Uterus (tissue), 4 donors: Measurements from ENCODE around the gene C14orf180. TPM values are rescaled to one million over a fixed set of nuclear protein-coding genes. Genes with fewer than 3 reads are reported as not detected.

Source experiments
- DNase-seq, 2 donors: peaks; one replicate each; pipeline ENCODE4 v3.0.0-alpha.2; 2019 to 2020
- H3K27ac ChIP-seq, 2 donors: fragments of 200-600 bp; sonication (generic); 1 replicate in 1 of 2; 2 replicates in 1 of 2; pipeline ENCODE4 v1.5.1; 2016 to 2018
- H3K27me3 ChIP-seq, 2 donors: fragments of 200-600 bp; sonication (generic); one replicate each; pipeline ENCODE4 v1.5.1; 2018 to 2019; ENCODE audit warnings: control low read depth in 1 of 2
- H3K36me3 ChIP-seq, 2 donors: fragments of 200-600 bp; sonication (generic); one replicate each; pipeline ENCODE4 v1.5.1; 2019; ENCODE audit warnings: control low read depth in 1 of 2
- H3K4me1 ChIP-seq, 2 donors: fragments of 200-600 bp; sonication (generic); one replicate each; pipeline ENCODE4 v1.5.1; 2018 to 2019; ENCODE audit warnings: control low read depth in 1 of 2
- H3K4me3 ChIP-seq, 2 donors: fragments of 200-600 bp; sonication (generic); 1 replicate in 1 of 2; 2 replicates in 1 of 2; pipeline ENCODE4 v1.5.1; 2018 to 2019; ENCODE audit warnings: mild to moderate bottlenecking in 1 of 2
- H3K9me3 ChIP-seq, 2 donors: fragments of 200-600 bp; sonication (generic); one replicate each; pipeline ENCODE4 v1.5.1; 2019; ENCODE audit warnings: control low read depth in 1 of 2
- POLR2A ChIP-seq, 2 donors: fragments of 450-650 bp; IDR thresholded peaks; one replicate each; pipeline ENCODE4 v1.6.1; 2016; ENCODE audit warnings: antibody characterized with exemption in 2 of 2, mild to moderate bottlenecking in 1 of 2, moderate library complexity in 1 of 2
- intact Hi-C: fragments of 100-400 bp; cut with DNase I; formaldehyde crosslinking; loops from one replicate; pipeline ENCODE4 v1.15.1; 2023; ENCODE audit warnings: low total_unique reads
- total RNA-seq, 4 donors: library from RNA; depleted of rRNA in 3 of 4; stranded (reverse); fragments of >200 nt in 3 of 4; gene quantifications; one replicate each; pipeline versions ENCODE4 v1.1.0 to v1.2.4, GENCODE V29; 2014 to 2023
- TF ChIP-seq, protein P1 (sequence below), 4 experiments: fragments of 200-600 bp in 2 of 4; fragments of 450-650 bp in 2 of 4; sonication (generic) in 2 of 4; IDR thresholded peaks; one replicate each; pipeline ENCODE4 v1.5.1; 2016 to 2019; ENCODE audit warnings: antibody characterized with exemption in 4 of 4, mild to moderate bottlenecking in 2 of 4, moderate library complexity in 1 of 4
- donor health status: DM: yes; HTN: yes; CAD: no.

C14orf180 gene
- total RNA-seq, 4 donors from 2014 or later: 0.21 to 2.1 (median 0.26) TPM; not detected in 1

DNA sequence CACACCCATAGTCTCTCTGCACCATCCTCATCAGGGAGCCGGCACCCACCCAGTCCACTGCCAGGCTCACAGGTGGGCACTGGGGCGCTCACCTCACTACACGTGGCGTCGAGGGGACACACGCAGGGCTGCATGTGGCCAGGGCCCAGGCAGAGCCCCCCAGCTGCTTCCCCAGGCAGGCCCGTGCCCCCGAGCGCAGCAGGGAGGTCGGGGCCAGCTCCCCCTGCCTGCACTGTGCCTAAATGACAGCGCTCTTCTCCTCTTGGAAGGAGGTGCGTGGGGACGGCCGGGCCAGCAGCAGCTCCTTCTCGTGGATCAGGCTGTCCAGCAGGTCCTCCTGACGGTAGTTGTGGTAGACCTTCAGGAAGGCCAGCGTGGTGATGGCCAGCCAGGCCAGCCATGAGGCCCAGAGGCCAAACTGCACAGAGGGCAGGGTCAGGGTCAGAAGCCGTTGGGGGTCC, 13.7 kb downstream of the C14orf180 start:
- Histone ChIP-seq H3K9me3 (no peaks in the 10 kb centered on the region), H3K36me3 (no peaks in the 10 kb centered on the region), H3K4me1 (no peaks in the 10 kb centered on the region), H3K4me3 (no peak overlapping the region), H3K27ac (no peak overlapping the region), H3K27me3 (no peaks in the 10 kb centered on the region)
- DNase-seq: no peak
- intact Hi-C loops: no loop called here
- no peak for TF ChIP-seq POLR2A (IDR thresholded peaks at IDR 0.05)
- TF ChIP-seq, protein P1, sequence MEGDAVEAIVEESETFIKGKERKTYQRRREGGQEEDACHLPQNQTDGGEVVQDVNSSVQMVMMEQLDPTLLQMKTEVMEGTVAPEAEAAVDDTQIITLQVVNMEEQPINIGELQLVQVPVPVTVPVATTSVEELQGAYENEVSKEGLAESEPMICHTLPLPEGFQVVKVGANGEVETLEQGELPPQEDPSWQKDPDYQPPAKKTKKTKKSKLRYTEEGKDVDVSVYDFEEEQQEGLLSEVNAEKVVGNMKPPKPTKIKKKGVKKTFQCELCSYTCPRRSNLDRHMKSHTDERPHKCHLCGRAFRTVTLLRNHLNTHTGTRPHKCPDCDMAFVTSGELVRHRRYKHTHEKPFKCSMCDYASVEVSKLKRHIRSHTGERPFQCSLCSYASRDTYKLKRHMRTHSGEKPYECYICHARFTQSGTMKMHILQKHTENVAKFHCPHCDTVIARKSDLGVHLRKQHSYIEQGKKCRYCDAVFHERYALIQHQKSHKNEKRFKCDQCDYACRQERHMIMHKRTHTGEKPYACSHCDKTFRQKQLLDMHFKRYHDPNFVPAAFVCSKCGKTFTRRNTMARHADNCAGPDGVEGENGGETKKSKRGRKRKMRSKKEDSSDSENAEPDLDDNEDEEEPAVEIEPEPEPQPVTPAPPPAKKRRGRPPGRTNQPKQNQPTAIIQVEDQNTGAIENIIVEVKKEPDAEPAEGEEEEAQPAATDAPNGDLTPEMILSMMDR (IDR thresholded peaks at IDR 0.05): no peak

DNA sequence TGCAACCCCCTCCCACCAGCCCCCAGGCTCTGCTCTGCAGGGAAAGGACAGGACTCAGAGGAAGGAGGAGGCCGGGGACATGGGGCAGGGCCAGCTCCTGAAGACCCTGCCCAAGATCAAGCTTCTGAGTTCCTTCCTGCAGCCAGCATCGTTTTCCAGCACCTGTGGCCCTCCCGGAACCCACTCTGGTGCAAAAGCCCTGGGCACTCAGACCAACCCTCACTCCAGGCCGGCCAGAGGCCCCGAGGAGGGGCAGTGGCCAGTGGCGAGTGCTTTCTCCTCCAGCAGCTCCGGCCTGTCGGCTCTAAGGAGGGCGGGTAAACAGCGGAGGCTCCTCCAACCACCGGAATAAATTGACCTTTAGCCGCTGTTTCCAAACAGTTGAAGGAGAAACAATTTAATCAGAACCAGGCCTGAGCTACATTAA, 14.2 kb downstream of the C14orf180 start:
- TF ChIP-seq, protein P1 (IDR thresholded peaks at IDR 0.05): no peak
- TF ChIP-seq POLR2A (IDR thresholded peaks at IDR 0.05): no peak
- Histone ChIP-seq H3K4me3 (no peak overlapping the region), H3K9me3 (no peaks in the 10 kb centered on the region), H3K4me1 (no peaks in the 10 kb centered on the region), H3K27ac (no peak overlapping the region), H3K27me3 (no peaks in the 10 kb centered on the region), H3K36me3 (no peaks in the 10 kb centered on the region)
- intact Hi-C loops: no loop called here
- DNase-seq: no peak

DNA sequence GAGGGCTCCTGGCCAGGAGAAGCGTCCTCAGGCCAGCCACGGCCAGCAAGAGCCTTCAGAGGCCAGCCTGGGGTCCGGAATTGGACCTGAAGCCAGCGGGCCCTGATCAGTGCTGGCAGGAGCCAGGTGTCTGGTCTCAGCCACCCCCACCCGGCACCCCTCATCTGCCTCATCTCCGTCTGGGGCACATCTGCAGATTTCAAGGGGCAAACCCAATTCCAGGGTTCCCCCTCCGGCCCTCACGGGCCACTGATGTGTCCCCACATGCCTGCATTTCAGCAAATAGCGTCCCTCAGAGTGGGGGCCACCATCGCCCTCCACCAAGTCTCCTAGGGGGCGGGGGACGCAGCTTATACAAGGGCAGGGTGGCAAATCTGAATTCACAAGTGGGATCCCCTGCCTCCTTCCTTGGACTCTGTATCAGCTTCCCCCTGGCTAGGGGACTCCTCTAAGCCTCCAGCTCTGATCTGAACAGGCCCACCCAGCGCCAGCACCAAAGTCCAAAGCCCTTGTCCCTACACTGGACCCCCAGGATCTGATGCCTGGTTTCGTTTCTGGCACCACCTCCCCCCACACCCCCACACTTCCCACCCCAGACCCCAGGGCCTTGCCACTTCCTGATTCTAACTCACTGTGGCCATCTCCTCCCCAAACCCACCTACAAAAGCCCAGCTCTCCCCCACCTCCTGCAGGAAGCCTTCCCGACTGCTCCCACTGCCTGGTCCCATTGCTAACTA, 14.9 kb downstream of the C14orf180 start:
- Histone ChIP-seq H3K27me3 (no peaks in the 10 kb centered on the region), H3K36me3 (no peaks in the 10 kb centered on the region), H3K4me3 (no peak overlapping the region), H3K27ac (no peak overlapping the region), H3K9me3 (no peaks in the 10 kb centered on the region), H3K4me1 (no peaks in the 10 kb centered on the region)
- TF ChIP-seq, protein P1 (IDR thresholded peaks at IDR 0.05): no peak
- TF ChIP-seq POLR2A (IDR thresholded peaks at IDR 0.05): no peak
- intact Hi-C loops: no loop called here
- no peak for DNase-seq

DNA sequence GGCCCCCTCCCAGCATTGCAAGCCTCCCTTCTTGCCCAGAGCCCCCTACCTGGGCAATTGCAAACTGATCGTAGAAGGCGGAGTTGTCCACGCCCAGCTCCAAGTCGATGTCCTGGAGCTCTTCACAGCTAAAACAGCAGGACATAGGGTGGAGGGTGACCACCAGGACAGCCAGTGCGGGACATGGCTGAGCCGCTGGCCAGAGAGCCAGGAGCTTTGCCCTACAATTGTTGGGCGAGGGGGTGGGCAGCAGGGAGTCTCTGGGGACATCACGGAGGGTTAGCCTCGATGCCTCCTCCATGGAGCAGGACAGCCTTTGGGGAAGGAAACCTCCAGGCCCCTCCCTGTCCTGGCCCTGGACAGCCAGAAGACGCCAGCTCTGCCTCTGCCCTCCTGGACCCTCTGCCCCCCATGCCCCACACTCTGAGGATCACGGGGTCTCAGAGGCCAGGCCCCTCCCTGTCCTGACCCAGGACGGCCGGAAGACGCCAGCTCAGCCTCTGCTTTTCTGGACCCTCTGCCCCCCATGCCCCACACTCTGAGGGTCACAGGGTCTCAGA, 15.6 kb downstream of the C14orf180 start:
- no peak overlapping the region for H3K27ac ChIP-seq
- TF ChIP-seq, protein P1 (IDR thresholded peaks at IDR 0.05): no peak
- TF ChIP-seq POLR2A (IDR thresholded peaks at IDR 0.05): no peak
- DNase-seq: no peak
- no peaks in the 10 kb centered on the region for H3K36me3 ChIP-seq
- H3K9me3 ChIP-seq: no peaks in the 10 kb centered on the region
- intact Hi-C loops: no loop called here
- H3K4me3 ChIP-seq: no peak overlapping the region
- H3K27me3 ChIP-seq: no peaks in the 10 kb centered on the region
- no peaks in the 10 kb centered on the region for H3K4me1 ChIP-seq

DNA sequence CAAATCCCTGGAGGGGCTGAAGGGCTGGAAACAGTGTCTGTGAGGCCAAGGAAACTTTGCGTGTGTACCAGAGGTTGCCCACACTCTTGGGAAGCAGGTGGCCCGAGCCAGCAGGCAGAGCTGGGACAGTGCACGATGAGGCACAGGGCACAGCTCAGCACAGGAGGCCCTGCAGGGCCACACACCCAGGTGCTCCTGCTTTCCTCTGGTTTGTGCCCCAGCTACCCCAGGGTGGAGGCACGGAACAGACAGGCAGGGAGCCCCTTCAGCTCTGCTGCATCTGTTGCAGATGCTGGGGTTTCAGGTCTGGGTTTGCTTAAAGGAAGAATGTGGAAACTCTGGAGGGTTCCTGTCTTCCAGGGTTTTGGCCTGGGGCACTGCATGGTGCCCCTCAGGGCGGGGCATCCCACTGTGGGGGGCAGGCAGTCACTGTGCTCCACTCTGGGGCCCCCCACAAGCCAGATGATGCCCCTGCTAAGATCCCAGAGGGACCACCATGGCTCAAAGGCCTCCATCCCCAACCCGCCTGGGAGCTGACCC, 16.4 kb downstream of the C14orf180 start:
- no peak overlapping the region for H3K4me3 ChIP-seq
- no peak overlapping the region for H3K27ac ChIP-seq
- H3K36me3 ChIP-seq: no peaks in the 10 kb centered on the region
- no peak for DNase-seq
- H3K27me3 ChIP-seq: no peaks in the 10 kb centered on the region
- intact Hi-C loops: no loop called here
- H3K4me1 ChIP-seq: no peaks in the 10 kb centered on the region
- TF ChIP-seq, protein P1 (IDR thresholded peaks at IDR 0.05): no peak
- TF ChIP-seq POLR2A (IDR thresholded peaks at IDR 0.05): no peak
- no peaks in the 10 kb centered on the region for H3K9me3 ChIP-seq
